Calu3 (cell line): ENCODE results near the gene CRELD1. TPM values are rescaled to one million over a fixed set of nuclear protein-coding genes. Genes with fewer than 3 reads are reported as not detected.

Experiments
- BruUV-seq: library from RNA; stranded (reverse); fragments of 400-500 nt; replicated peaks from 2 replicates; lab custom pipeline; 2021; lab: Mats Ljungman, UMichigan
- CTCF ChIA-PET: fragments of 300-600 bp; sonication (Branson Sonifier 250); formaldehyde crosslinking; loops from one replicate; lab custom pipeline; 2022; ENCODE audit warnings: antibody characterized with exemption; lab: Charles Lee
- DNase-seq: peaks from one replicate; pipeline ENCODE4 v3.0.0; 2022
- H3K27ac Mint-ChIP-seq: one replicate; pipeline ENCODE4 v1.8.0; 2022; ENCODE audit warnings: mixed read lengths; ENCODE audit not compliant: unreplicated experiment
- H3K27me3 Mint-ChIP-seq: one replicate; pipeline ENCODE4 v1.8.0; 2022; ENCODE audit warnings: mixed read lengths; ENCODE audit not compliant: unreplicated experiment
- H3K36me3 Mint-ChIP-seq: one replicate; pipeline ENCODE4 v1.8.0; 2022; ENCODE audit warnings: mild to moderate bottlenecking, moderate library complexity, mixed read lengths; ENCODE audit not compliant: insufficient read depth, unreplicated experiment
- H3K4me1 Mint-ChIP-seq: one replicate; pipeline ENCODE4 v1.8.0; 2022; ENCODE audit warnings: mild to moderate bottlenecking, low read depth, mixed read lengths; ENCODE audit not compliant: unreplicated experiment
- H3K4me3 Mint-ChIP-seq: one replicate; pipeline ENCODE4 v1.8.0; 2022; ENCODE audit warnings: mild to moderate bottlenecking, low read depth, moderate library complexity, mixed read lengths; ENCODE audit not compliant: unreplicated experiment
- H3K9me3 Mint-ChIP-seq: one replicate; pipeline ENCODE4 v1.8.0; 2022; ENCODE audit warnings: low read depth, mixed read lengths; ENCODE audit not compliant: unreplicated experiment
- intact Hi-C: fragments of 100-400 bp; cut with micrococcal nuclease; formaldehyde crosslinking; loops from one replicate; pipeline ENCODE4 v1.10.0; 2022; ENCODE audit not compliant: unreplicated experiment
- total RNA-seq: library from RNA; stranded (reverse); gene quantifications from 2 replicates; pipeline ENCODE4 v1.2.3, GENCODE V29; 2022
- TF ChIP-seq, protein P1 (sequence below): fragments of 200-600 bp; IDR thresholded peaks from one replicate; pipeline ENCODE4 v1.8.0; 2022; ENCODE audit warnings: antibody characterized with exemption; ENCODE audit not compliant: unreplicated experiment

CRELD1 gene
- total RNA-seq, 1 experiment from 2014 or later = 25.4 TPM

DNA sequence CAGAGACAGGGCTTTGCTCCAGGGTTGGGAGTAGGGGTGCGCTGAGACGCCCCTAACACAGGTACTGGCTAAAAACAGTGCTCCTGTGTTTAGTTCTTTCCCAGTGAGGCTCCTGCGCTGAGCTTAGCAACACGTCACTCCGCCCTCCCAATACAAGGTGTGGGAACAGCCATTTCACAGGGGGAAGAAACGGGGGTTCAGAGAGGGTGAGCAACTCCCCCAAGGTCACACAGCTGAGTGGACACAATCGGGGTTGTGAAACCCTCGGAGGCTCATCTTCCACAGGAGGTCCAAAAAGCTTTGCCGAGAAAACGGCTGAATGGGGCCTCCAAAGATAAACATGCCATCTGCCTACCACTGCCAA lies 17.9 kb downstream of the CRELD1 start:
- CTCF ChIA-PET = no interaction called here
- Mint-ChIP-seq H3K27me3 (no peaks in the 10 kb centered on the region), H3K4me3 (no peak overlapping the region), H3K36me3 (peaks cover 25% of the 10 kb centered on the region), H3K27ac (no peak overlapping the region), H3K9me3 (no peaks in the 10 kb centered on the region), H3K4me1 (peaks cover 13% of the 10 kb centered on the region)
- no peak for DNase-seq
- TF ChIP-seq, protein P1, sequence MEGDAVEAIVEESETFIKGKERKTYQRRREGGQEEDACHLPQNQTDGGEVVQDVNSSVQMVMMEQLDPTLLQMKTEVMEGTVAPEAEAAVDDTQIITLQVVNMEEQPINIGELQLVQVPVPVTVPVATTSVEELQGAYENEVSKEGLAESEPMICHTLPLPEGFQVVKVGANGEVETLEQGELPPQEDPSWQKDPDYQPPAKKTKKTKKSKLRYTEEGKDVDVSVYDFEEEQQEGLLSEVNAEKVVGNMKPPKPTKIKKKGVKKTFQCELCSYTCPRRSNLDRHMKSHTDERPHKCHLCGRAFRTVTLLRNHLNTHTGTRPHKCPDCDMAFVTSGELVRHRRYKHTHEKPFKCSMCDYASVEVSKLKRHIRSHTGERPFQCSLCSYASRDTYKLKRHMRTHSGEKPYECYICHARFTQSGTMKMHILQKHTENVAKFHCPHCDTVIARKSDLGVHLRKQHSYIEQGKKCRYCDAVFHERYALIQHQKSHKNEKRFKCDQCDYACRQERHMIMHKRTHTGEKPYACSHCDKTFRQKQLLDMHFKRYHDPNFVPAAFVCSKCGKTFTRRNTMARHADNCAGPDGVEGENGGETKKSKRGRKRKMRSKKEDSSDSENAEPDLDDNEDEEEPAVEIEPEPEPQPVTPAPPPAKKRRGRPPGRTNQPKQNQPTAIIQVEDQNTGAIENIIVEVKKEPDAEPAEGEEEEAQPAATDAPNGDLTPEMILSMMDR = no peak
- intact Hi-C loops = no loop called here
- no TSS peak for BruUV-seq

GRCh38 chr3:9951962-9952805 lies 18.6 kb downstream of the CRELD1 start, which contains the start of gene PRRT3:
Gene PRRT3, minus strand, starts transcription at chr3:9952408. Its CDS starts 2,293 bp downstream, at chr3:9950115.
- Mint-ChIP-seq H3K4me1 (peaks cover 13% of the 10 kb centered on the region), H3K36me3 (peaks cover 19% of the 10 kb centered on the region), H3K4me3 (peak within 1 kb of the TSS; percentile 60), H3K9me3 (no peaks in the 10 kb centered on the region), H3K27ac (no peak within 1 kb of the TSS), H3K27me3 (no peaks in the 10 kb centered on the region)
- intact Hi-C loops = no loop called here
- TF ChIP-seq, protein P1 = no peak
- DNase-seq = no peak
- no TSS peak for BruUV-seq
- CTCF ChIA-PET = interaction anchor here (0.6 to 0.8 kb wide), 3 partner anchors 11 to 94 kb away, joined by 3 read pairs; no protein-coding TSS in a partner anchor

DNA sequence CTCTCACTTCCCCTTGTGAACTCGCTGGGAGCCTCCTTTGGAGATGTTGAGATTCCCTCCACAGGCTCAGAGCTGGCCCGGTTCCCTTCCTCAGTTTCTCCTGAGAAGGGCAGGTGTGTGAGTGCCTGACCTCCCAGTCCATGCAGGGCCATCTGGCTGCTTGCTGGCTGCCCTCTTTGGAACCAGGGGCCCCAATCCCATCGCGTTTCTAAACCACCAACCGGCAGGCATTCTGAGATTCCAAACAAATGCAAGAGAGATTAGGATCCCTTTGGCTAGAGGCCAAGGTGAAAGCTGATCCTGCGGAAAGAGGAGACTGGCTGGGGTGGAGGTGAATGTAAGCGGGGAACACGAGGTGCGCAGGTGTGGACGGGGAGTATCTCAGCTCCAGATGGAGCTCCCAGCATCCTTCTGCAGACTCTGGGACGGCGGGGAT lies 21.5 kb downstream of the CRELD1 start:
- no peak for DNase-seq
- TF ChIP-seq, protein P1 = no peak
- no peaks in the 10 kb centered on the region for H3K27me3 Mint-ChIP-seq
- CTCF ChIA-PET = no interaction called here
- H3K36me3 Mint-ChIP-seq = peaks cover 13% of the 10 kb centered on the region
- no peaks in the 10 kb centered on the region for H3K9me3 Mint-ChIP-seq
- no TSS peak for BruUV-seq
- no peak overlapping the region for H3K4me3 Mint-ChIP-seq
- H3K27ac Mint-ChIP-seq = no peak overlapping the region
- peaks cover 13% of the 10 kb centered on the region for H3K4me1 Mint-ChIP-seq
- intact Hi-C loops = no loop called here

GRCh38 chr3:9955611-9956352 lies 22.1 kb downstream of the CRELD1 start:
- CTCF ChIA-PET = interaction anchor here (0.6 kb wide), 1 partner anchor 215 kb away, joined by 4 read pairs; no protein-coding TSS in a partner anchor
- Mint-ChIP-seq H3K4me3 (no peak overlapping the region), H3K27me3 (no peaks in the 10 kb centered on the region), H3K4me1 (peaks cover 13% of the 10 kb centered on the region), H3K36me3 (peaks cover 13% of the 10 kb centered on the region), H3K9me3 (no peaks in the 10 kb centered on the region), H3K27ac (no peak overlapping the region)
- no TSS peak for BruUV-seq
- TF ChIP-seq, protein P1 = no peak
- intact Hi-C loops = no loop called here
- no peak for DNase-seq
